Pulmonary artery endothelial cell (primary cell): ENCODE results near the gene MAGI2. TPM values are rescaled to one million over a fixed set of nuclear protein-coding genes. Genes with fewer than 3 reads are reported as not detected.

Experiments used
- DNase-seq: peaks from one replicate; pipeline ENCODE4 v3.0.0-alpha.2; 2011; ENCODE audit warnings: low read depth, low spot score
- total RNA-seq: library from RNA; depleted of rRNA; stranded (reverse); fragments of >200 nt; gene quantifications from 2 replicates; pipeline ENCODE4 v1.2.3, GENCODE V29; 2014

Gene MAGI2
- total RNA-seq, 1 donor from 2014 or later: 1.3 TPM

- DNase-seq: no peak
These were observed 1342.1 kb downstream of the MAGI2 start for GRCh38 chr7:78111386-78111785.

- DNase-seq: no peak
These were observed 1350.0 kb downstream of the MAGI2 start for GRCh38 chr7:78103475-78103874.

GRCh38 chr7:78101076-78101475 is 1352.4 kb downstream of the MAGI2 start:
- no peak for DNase-seq

GRCh38 chr7:78099715-78100394 is 1353.6 kb downstream of the MAGI2 start:
- no peak for DNase-seq

GRCh38 chr7:78095549-78095948 is 1357.9 kb downstream of the MAGI2 start:
- DNase-seq: no peak

GRCh38 chr7:78092331-78092730 is 1361.1 kb downstream of the MAGI2 start:
- no peak for DNase-seq

GRCh38 chr7:78090616-78091015 is 1362.9 kb downstream of the MAGI2 start:
- DNase-seq: no peak

DNA sequence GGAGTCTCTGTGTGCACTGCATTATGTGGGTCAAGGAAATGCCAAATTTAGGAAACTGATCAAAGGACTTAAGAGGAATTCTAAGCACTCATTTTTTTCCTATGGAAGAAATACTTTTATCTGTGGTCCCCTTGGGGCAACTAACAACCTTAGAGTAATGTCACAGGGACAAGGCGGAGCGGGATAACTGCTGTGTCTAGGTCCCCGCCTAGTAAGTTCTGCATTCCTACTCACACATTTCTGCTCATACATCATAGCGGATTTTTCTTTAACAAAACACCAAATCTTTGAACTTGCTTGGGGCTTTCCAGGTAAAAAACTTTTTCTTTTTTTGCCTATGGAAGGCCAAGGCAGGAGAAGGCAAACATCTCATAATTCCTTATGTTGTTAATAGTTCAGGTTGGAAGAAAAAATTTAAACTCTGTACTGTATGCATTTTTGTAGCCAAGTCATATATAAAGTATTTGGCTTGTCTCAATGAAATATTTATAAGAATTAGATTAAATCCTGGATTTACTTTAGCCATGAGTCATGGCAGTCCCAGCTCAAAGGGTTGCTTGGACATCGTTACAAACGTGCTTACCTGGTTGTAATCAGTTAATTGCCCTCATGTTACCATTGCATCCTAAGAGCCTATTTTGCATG is 1369.9 kb downstream of the MAGI2 start:
- no peak for DNase-seq

GRCh38 chr7:78082556-78082955 is 1370.9 kb downstream of the MAGI2 start:
- no peak for DNase-seq

DNA sequence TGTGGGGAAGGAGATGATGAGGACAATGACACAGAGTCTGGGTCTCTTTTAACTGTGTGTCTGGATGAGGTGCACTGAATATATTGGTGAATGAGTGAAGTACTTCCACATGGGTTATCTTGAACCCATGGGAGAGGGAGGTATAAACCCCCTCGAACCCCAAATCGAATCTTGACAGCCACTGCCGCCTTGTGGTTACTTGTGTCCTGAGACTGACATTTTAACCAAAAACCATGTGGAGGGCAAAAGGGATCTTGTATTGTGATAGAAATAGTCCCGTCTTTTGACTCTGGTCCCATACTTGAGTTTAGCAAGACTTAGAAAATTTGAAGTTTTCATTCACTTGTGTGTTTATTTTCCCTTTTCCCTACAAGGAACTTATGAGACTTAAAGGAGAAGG is 1371.6 kb downstream of the MAGI2 start:
- DNase-seq: no peak

GRCh38 chr7:78081344-78081743 is 1372.1 kb downstream of the MAGI2 start:
- no peak for DNase-seq

GRCh38 chr7:78080811-78081210 is 1372.7 kb downstream of the MAGI2 start:
- no peak for DNase-seq

- DNase-seq: no peak
These were observed 1373.2 kb downstream of the MAGI2 start for GRCh38 chr7:78080241-78080640.

GRCh38 chr7:78074713-78075112 is 1378.8 kb downstream of the MAGI2 start:
- no peak for DNase-seq

DNA sequence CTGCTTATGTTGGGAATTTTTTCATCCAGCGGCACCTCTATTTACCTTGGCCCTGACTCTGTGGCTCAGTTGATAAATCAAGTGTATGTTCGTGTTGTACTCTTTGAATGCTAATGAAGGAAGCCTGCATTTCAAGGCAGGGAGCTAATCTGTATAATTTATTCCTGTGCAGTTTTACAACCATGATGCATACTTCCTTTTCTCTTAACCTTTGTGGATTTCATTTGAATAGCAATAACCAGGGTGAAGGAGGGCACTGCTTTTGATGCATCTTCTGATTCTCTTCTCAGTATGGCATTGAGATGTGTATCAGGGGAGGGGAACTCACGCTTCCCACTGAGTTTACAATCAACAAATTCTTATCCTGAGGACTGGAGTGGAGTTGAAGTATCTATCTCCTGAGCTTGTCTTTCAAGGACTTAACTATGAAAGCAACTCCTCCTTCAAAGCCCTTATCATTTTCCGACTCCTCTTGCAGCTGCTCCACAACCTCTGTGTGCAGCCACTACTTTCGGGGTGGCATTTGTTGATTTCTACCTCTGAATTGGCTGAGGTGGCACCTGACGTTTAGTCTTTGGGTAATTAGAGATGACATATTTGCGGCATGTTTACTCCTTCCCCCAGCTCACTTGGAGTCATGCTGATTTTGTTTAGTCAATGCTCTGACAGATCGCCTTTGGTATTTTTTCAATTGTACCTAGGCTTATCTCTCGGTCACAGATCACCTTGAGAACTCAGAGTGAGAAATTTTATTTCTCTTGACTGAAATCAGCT is 1379.7 kb downstream of the MAGI2 start:
- DNase-seq: no peak

DNA sequence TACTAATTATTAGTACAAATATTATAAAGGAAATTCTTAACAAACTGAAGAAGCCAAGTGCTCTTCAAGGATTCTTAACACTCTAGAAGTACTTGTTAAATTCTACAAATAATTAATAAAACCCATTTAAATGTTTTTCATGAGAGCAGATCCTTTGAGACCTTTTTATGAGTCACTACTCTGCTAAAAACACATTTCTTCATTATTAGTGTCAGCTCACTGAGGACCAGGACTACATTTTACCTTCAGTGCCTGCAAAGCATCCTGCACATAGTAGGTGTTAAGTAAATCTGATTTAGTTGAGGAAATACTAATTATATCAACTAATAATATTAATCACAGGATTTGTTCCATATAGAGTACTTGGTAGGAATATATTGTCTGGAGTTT is 1381.3 kb downstream of the MAGI2 start:
- no peak for DNase-seq

DNA sequence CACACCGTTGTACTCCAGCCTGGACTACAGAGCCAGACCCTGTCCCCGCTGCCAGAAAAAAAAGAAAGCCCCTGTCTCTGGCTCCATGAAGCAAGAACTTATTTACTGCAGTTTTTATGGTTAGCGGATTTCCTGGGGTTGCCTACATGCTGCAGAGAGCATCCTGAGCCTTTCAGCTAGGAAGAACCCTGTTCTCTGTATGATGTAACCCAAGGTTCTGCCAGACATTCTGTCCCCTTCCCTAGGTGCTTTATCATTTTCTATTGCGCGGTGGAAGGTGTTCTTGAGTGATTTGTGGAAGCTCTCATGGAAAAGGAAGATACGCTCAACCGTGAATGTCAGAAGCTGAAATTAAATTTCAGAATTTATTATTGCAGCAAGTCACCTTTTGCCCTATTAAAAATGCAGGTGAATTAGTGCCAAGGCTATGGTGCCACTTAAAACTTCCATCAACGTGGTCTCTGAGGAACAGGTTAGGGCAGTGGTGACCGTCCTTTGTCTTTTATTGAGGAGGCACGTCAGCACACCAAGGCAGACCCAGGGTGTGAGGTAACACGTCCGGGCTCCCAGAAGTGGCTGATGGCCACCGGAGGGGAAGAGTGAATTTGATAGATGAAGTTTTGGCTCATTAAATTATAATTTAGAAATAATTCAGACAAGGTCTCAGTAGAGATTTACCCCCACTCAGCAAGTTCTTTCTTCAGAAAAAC is 1381.8 kb downstream of the MAGI2 start:
- no peak for DNase-seq

GRCh38 chr7:78066599-78066998 is 1386.9 kb downstream of the MAGI2 start:
- no peak for DNase-seq

- no peak for DNase-seq
These were observed 1389.7 kb downstream of the MAGI2 start for GRCh38 chr7:78063758-78064157.

DNA sequence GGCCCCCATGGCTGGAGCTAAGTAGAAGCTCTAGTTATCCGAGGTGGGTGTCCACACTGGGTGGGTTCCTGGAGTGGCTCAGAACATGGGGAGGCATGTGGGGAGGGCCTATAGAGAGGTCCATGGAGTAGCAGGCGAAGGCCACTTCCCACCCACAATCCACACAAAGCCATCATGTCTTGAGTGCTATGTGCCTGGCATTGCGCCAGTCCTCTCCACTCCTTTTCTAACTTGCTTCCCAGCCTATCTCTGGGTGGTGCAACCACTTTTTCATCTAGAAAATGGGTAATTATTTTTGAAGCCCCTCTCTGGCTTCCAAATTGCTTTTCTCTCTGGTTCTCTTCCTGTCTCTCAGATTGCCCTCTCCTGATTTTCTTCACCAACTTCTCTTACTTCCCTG is 1391.3 kb downstream of the MAGI2 start:
- no peak for DNase-seq

DNA sequence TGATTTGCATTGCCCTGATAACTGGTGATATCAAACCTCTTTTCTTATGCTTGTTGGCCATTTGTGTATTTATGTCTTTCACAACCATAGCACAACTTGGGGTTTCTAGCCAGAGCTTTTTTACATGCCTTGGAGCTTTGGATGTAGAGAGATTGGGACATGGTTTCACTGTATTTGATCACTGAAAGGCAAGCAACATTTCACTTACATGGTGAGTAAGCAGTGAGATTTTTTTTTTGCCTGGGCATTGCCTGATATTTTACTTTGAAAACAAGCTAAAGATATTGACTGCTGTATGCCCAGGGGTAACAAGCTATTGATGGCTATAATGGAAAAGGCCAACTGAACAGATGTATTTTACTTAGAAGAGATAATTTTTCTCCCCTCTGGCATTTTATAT is 1395.9 kb downstream of the MAGI2 start:
- DNase-seq: no peak

GRCh38 chr7:78055599-78055998 is 1397.9 kb downstream of the MAGI2 start:
- no peak for DNase-seq
